IMR-90 (cell line): ENCODE measurements around the gene RAB9B. TPM values are rescaled to one million over a fixed set of nuclear protein-coding genes. Genes with fewer than 3 reads are reported as not detected.
A peak's percentile ranks its signal among the peaks of the same experiment; 100 is the strongest.

Source experiments
- ATAC-seq: fragments of 200-7000 bp; cut with Tn5 transposase; 2 replicates; pipeline ENCODE4 v1.9.1; 2020; ENCODE audit warnings: low read depth, mild to moderate bottlenecking, moderate library complexity
- BruUV-seq: library from RNA; stranded (reverse); fragments of 400-500 nt; replicated peaks from 2 replicates; lab custom pipeline; 2021; lab: Mats Ljungman, UMichigan
- CTCF ChIA-PET: fragments of 300-600 bp; formaldehyde crosslinking; extraction: SDS; loops from one replicate; lab custom pipeline; 2021; ENCODE audit warnings: antibody characterized with exemption; lab: Yijun Ruan, JAX
- POLR2A ChIA-PET: fragments of 300-600 bp; sonication (Branson Sonifier 250); formaldehyde crosslinking; loops from one replicate; lab custom pipeline; 2022; ENCODE audit warnings: antibody characterized with exemption; ENCODE audit not compliant: unreplicated experiment; lab: Charles Lee
- DNase-seq: peaks from one replicate; pipeline ENCODE4 v3.0.0; 2013
- H2AFZ ChIP-seq: replicated peaks from 2 replicates; pipeline ENCODE3; 2013; ENCODE audit warnings: low read length, mild to moderate bottlenecking; ENCODE audit not compliant: poor library complexity
- H2AK5ac ChIP-seq: 2 replicates; pipeline ENCODE4 v1.6.1; 2013; ENCODE audit warnings: low read depth, low read length, inconsistent platforms
- H2AK9ac ChIP-seq: replicated peaks from 2 replicates; pipeline ENCODE3; 2013; ENCODE audit warnings: mild to moderate bottlenecking, low read depth, low read length, moderate library complexity; ENCODE audit not compliant: poor library complexity
- H2BK120ac ChIP-seq: 2 replicates; pipeline ENCODE4 v1.6.1; 2013; ENCODE audit warnings: low read depth, low read length, inconsistent platforms
- H2BK15ac ChIP-seq: 3 replicates; pipeline ENCODE4 v1.6.1; 2013; ENCODE audit warnings: low read depth, low read length, inconsistent platforms
- H2BK20ac ChIP-seq: 2 replicates; pipeline ENCODE4 v1.6.1; 2013; ENCODE audit warnings: low read depth, mild to moderate bottlenecking, inconsistent platforms, low read length, moderate library complexity
- H2BK5ac ChIP-seq: 2 replicates; pipeline ENCODE4 v1.6.1; 2013; ENCODE audit warnings: mild to moderate bottlenecking, low read depth, low read length, inconsistent platforms; ENCODE audit not compliant: poor library complexity, severe bottlenecking
- H3K14ac ChIP-seq: replicated peaks from 2 replicates; pipeline ENCODE4 v1.6.1; 2013; ENCODE audit warnings: low read depth, low read length, inconsistent platforms
- H3K18ac ChIP-seq: 2 replicates; pipeline ENCODE4 v1.6.1; 2013; ENCODE audit warnings: low read depth, low read length, control low read depth
- H3K23ac ChIP-seq: 2 replicates; pipeline ENCODE4 v1.6.1; 2013; ENCODE audit warnings: low read depth, low read length, inconsistent platforms
- H3K27ac ChIP-seq: 2 replicates; pipeline ENCODE4 v1.5.1; 2013; ENCODE audit warnings: mild to moderate bottlenecking, control low read depth, low read length; ENCODE audit not compliant: insufficient read depth
- H3K27me3 ChIP-seq: 2 replicates; pipeline ENCODE4 v1.6.1; 2013; ENCODE audit warnings: low read length; ENCODE audit not compliant: control insufficient read depth, insufficient read depth
- H3K36me3 ChIP-seq: 2 replicates; pipeline ENCODE4 v1.6.1; 2013; ENCODE audit warnings: low read length, mixed read lengths; ENCODE audit not compliant: control insufficient read depth, insufficient read depth
- H3K4ac ChIP-seq: 2 replicates; pipeline ENCODE4 v1.6.1; 2013; ENCODE audit warnings: low read depth, low read length, inconsistent platforms
- H3K4me1 ChIP-seq: 2 replicates; pipeline ENCODE4 v1.6.1; 2013; ENCODE audit warnings: low read length, mixed read lengths; ENCODE audit not compliant: control insufficient read depth, insufficient read depth
- H3K4me2 ChIP-seq: 2 replicates; pipeline ENCODE4 v1.6.1; 2013; ENCODE audit warnings: low read depth, mild to moderate bottlenecking, control low read depth, low read length, moderate library complexity
- H3K4me3 ChIP-seq: 2 replicates; pipeline ENCODE4 v1.5.1; 2013; ENCODE audit warnings: low read depth, mild to moderate bottlenecking, control low read depth, low read length, moderate library complexity; ENCODE audit not compliant: insufficient read depth
- H3K56ac ChIP-seq: 2 replicates; pipeline ENCODE4 v1.6.1; 2013; ENCODE audit warnings: low read length, inconsistent platforms; ENCODE audit not compliant: insufficient read depth; ENCODE audit errors: extremely low read depth
- H3K79me1 ChIP-seq, 2 experiments: 2 replicates each; pipeline ENCODE4 v1.6.1; 2013; ENCODE audit warnings: low read length in 2 of 2, inconsistent platforms in 1 of 2, low read depth in 1 of 2
- H3K9ac ChIP-seq: 2 replicates; pipeline ENCODE4 v1.6.1; 2013; ENCODE audit warnings: low read depth, low read length, control low read depth
- H3K9me1 ChIP-seq: 2 replicates; pipeline ENCODE4 v1.6.1; 2013; ENCODE audit warnings: low read length, inconsistent platforms; ENCODE audit not compliant: insufficient read depth
- H3K9me3 ChIP-seq: 2 replicates; pipeline ENCODE4 v1.6.1; 2013; ENCODE audit warnings: low read length; ENCODE audit not compliant: control insufficient read depth, insufficient read depth
- H4K20me1 ChIP-seq: 2 replicates; pipeline ENCODE4 v1.6.1; 2013; ENCODE audit warnings: low read length, inconsistent platforms; ENCODE audit not compliant: insufficient read depth
- H4K5ac ChIP-seq: 2 replicates; pipeline ENCODE4 v1.6.1; 2013; ENCODE audit warnings: mild to moderate bottlenecking, low read depth, low read length, control low read depth
- H4K8ac ChIP-seq, 2 experiments: 2 replicates each; pipeline ENCODE4 v1.6.1; 2013; ENCODE audit warnings: low read depth in 2 of 2, low read length in 2 of 2, control low read depth in 1 of 2, inconsistent platforms in 1 of 2
- H4K91ac ChIP-seq: 2 replicates; pipeline ENCODE4 v1.6.1; 2013; ENCODE audit warnings: low read depth, low read length, inconsistent platforms; ENCODE audit not compliant: insufficient read depth
- BHLHE40 ChIP-seq: fragments of 150-350 bp; IDR thresholded peaks from 2 replicates; pipeline ENCODE4 v1.6.1; 2016; ENCODE audit warnings: mild to moderate bottlenecking, low read depth, low read length
- CEBPB ChIP-seq: IDR thresholded peaks from 2 replicates; pipeline ENCODE4 v1.6.1; 2012; ENCODE audit warnings: low read depth, low read length, improper control_type of control experiment
- CHD1 ChIP-seq: IDR thresholded peaks from 2 replicates; pipeline ENCODE4 v1.6.1; 2012; ENCODE audit warnings: low read depth, low read length, improper control_type of control experiment
- FOS ChIP-seq: fragments of 150-350 bp; IDR thresholded peaks from 2 replicates; pipeline ENCODE4 v1.6.1; 2016; ENCODE audit warnings: low read depth, low read length
- MAFK ChIP-seq: IDR thresholded peaks from 2 replicates; pipeline ENCODE4 v1.6.1; 2012; ENCODE audit warnings: low read depth, low read length, improper control_type of control experiment
- MAZ ChIP-seq: IDR thresholded peaks from 2 replicates; pipeline ENCODE4 v1.6.1; 2012; ENCODE audit warnings: low read depth, mild to moderate bottlenecking, low read length, improper control_type of control experiment, moderate library complexity, borderline replicate concordance
- MXI1 ChIP-seq: IDR thresholded peaks from 2 replicates; pipeline ENCODE4 v1.6.1; 2012; ENCODE audit warnings: low read depth, mild to moderate bottlenecking, low read length, moderate library complexity, borderline replicate concordance
- NFE2L2 ChIP-seq: fragments of 150-350 bp; IDR thresholded peaks from 2 replicates; pipeline ENCODE4 v1.6.1; 2016; ENCODE audit warnings: low read depth, mild to moderate bottlenecking, low read length
- POLR2A ChIP-seq: IDR thresholded peaks from 2 replicates; pipeline ENCODE4 v1.6.1; 2012; ENCODE audit warnings: mild to moderate bottlenecking, low read depth, low read length
- RAD21 ChIP-seq: IDR thresholded peaks from 2 replicates; pipeline ENCODE4 v1.6.1; 2012; ENCODE audit warnings: low read length, improper control_type of control experiment
- RCOR1 ChIP-seq: IDR thresholded peaks from 2 replicates; pipeline ENCODE4 v1.6.1; 2012; ENCODE audit warnings: mild to moderate bottlenecking, low read length, improper control_type of control experiment; ENCODE audit not compliant: insufficient replicate concordance
- RFX5 ChIP-seq: IDR thresholded peaks from 2 replicates; pipeline ENCODE4 v1.8.0; 2012; ENCODE audit warnings: low read depth, mild to moderate bottlenecking, low read length, moderate library complexity
- SMC3 ChIP-seq: fragments of 150-350 bp; IDR thresholded peaks from 2 replicates; pipeline ENCODE4 v1.6.1; 2016; ENCODE audit warnings: low read depth, mild to moderate bottlenecking, antibody characterized with exemption, low read length, moderate library complexity
- USF2 ChIP-seq: fragments of 150-350 bp; IDR thresholded peaks from 2 replicates; pipeline ENCODE4 v1.6.1; 2017; ENCODE audit warnings: mild to moderate bottlenecking, antibody characterized with exemption, low read length, low read depth
- WGBS, 2 experiments: methylation state at CpG; one replicate each; pipeline versions ENCODE4 v1.1.5 to v1.1.7; 2013; ENCODE audit warnings: missing lambda C conversion rate in 2 of 2; ENCODE audit not compliant: insufficient read length in 1 of 2; ENCODE audit errors: extremely low coverage in 2 of 2; 5-methylcytosine and 5-hydroxymethylcytosine counted together
- dilution Hi-C: fragments of 300-500 bp; cut with HindIII; formaldehyde crosslinking; loops from one replicate; pipeline ENCODE4 v1.14.3; 2018; ENCODE audit warnings: low sequenced_read_pairs; ENCODE audit not compliant: unreplicated experiment
- in situ Hi-C: fragments of 300-500 bp; cut with MboI; formaldehyde crosslinking; loops from 3 replicates; pipeline ENCODE4 v1.14.3; 2019; ENCODE audit warnings: low sequenced_read_pairs, inconsistent platforms, mixed read lengths
- intact Hi-C: fragments of 100-400 bp; cut with micrococcal nuclease; formaldehyde crosslinking; loops from 2 replicates; pipeline ENCODE4 v1.10.0; 2022
- polyA plus RNA-seq, 3 experiments: library from polyadenylated mRNA; depleted of rRNA; stranded (reverse); fragments of >200 nt; gene quantifications; 2 replicates each; pipeline ENCODE4 v1.2.3, GENCODE V29; 2012; ENCODE audit warnings: low replicate concordance in 1 of 3
- total RNA-seq: library from RNA; depleted of rRNA; stranded (reverse); fragments of >200 nt; gene quantifications from 2 replicates; pipeline ENCODE4 v1.2.3, GENCODE V29; 2012
- TF ChIP-seq, protein P1 (sequence below): conservative IDR thresholded peaks from 2 replicates; pipeline ENCODE4 v1.5.1; 2012; ENCODE audit warnings: mild to moderate bottlenecking, low read depth, low read length, improper control_type of control experiment

The RAB9B gene
- total and polyA plus RNA-seq, 2 of the 4 experiments (the other 2 are of a cell fraction), result 0.58 to 0.90 TPM

- Histone ChIP-seq H3K9me1 (0 out of 2 replicates have a peak, but pooled peaks cover 3% of the 10 kb centered on the region), H3K14ac (no peak overlapping the region), H3K56ac (no peak overlapping the region), H2BK15ac (no peak overlapping the region), H3K27ac (peak overlapping the region; percentile 62), H3K9ac (no peak overlapping the region), H2BK5ac (no peak overlapping the region), H4K20me1 (no peaks in the 10 kb centered on the region), H3K4me2 (peak overlapping the region; percentile 69), H2BK20ac (peak overlapping the region; percentile 67; the same call in 1 of the 2 replicates), H3K27me3 (peaks cover 10% of the 10 kb centered on the region), H3K36me3 (no peaks in the 10 kb centered on the region), H3K4me1 (peaks cover 9% of the 10 kb centered on the region; the same call in 1 of the 2 replicates), H3K4ac (no peak overlapping the region), H2AK5ac (no peak overlapping the region), H4K91ac (no peak overlapping the region), H3K79me1 (no peaks in the 10 kb centered on the region), H3K4me3 (no peak overlapping the region), H2AFZ (peak overlapping the region; percentile 56), H3K9me3 (no peaks in the 10 kb centered on the region), H3K18ac (peak overlapping the region; percentile 68), H2AK9ac (no peak overlapping the region), H4K5ac (peak overlapping the region; percentile 49), H3K23ac (no peak overlapping the region), H2BK120ac (peak overlapping the region; percentile 44; the same call in 1 of the 2 replicates), H4K8ac (peak overlapping the region in 1 of 2 experiments; percentile 52; a peak in 2 of 4 replicates)
- WGBS, 2 experiments, result no CpG with 5 or more reads among the region's 4 CpGs
- CTCF ChIA-PET, result interaction anchor here (1.0 kb wide), 1 partner anchor 19 kb away, joined by 4 read pairs; no protein-coding TSS in a partner anchor
- ATAC-seq, result no peak
- TF ChIP-seq RAD21 (no peak), RCOR1 (no peak), USF2 (no peak), MAFK (no peak), MAZ (no peak), BHLHE40 (no peak; the same call in 1 of the 2 replicates), POLR2A (no peak), NFE2L2 (no peak), SMC3 (no peak), MXI1 (no peak), CEBPB (no peak), CHD1 (no peak), RFX5 (no peak), FOS (no peak)
- TF ChIP-seq, protein P1, sequence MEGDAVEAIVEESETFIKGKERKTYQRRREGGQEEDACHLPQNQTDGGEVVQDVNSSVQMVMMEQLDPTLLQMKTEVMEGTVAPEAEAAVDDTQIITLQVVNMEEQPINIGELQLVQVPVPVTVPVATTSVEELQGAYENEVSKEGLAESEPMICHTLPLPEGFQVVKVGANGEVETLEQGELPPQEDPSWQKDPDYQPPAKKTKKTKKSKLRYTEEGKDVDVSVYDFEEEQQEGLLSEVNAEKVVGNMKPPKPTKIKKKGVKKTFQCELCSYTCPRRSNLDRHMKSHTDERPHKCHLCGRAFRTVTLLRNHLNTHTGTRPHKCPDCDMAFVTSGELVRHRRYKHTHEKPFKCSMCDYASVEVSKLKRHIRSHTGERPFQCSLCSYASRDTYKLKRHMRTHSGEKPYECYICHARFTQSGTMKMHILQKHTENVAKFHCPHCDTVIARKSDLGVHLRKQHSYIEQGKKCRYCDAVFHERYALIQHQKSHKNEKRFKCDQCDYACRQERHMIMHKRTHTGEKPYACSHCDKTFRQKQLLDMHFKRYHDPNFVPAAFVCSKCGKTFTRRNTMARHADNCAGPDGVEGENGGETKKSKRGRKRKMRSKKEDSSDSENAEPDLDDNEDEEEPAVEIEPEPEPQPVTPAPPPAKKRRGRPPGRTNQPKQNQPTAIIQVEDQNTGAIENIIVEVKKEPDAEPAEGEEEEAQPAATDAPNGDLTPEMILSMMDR, result no peak
- peak; percentile 45 for DNase-seq
- dilution Hi-C loops, result no loop called here
- intact Hi-C loops, result no loop called here
- in situ Hi-C loops, result no loop called here
- BruUV-seq, result no TSS peak
- POLR2A ChIA-PET, result no interaction called here
These were observed 37.9 kb downstream of the RAB9B start for GRCh38 chrX:103794119-103794518.
